NCI-H748 (cell line): ENCODE data around the gene ING4.
"Not testable (repeated sequence)": the region's sequence is repeated elsewhere in the genome, so short reads cannot be mapped to it uniquely, and the experiment has no call there.

ENCODE experiments used
- DNase-seq: peaks from one replicate; lab custom pipeline; 2025; ENCODE audit not compliant: unreplicated experiment; lab: John Stamatoyannopoulos, UW

The ING4 gene

DNA sequence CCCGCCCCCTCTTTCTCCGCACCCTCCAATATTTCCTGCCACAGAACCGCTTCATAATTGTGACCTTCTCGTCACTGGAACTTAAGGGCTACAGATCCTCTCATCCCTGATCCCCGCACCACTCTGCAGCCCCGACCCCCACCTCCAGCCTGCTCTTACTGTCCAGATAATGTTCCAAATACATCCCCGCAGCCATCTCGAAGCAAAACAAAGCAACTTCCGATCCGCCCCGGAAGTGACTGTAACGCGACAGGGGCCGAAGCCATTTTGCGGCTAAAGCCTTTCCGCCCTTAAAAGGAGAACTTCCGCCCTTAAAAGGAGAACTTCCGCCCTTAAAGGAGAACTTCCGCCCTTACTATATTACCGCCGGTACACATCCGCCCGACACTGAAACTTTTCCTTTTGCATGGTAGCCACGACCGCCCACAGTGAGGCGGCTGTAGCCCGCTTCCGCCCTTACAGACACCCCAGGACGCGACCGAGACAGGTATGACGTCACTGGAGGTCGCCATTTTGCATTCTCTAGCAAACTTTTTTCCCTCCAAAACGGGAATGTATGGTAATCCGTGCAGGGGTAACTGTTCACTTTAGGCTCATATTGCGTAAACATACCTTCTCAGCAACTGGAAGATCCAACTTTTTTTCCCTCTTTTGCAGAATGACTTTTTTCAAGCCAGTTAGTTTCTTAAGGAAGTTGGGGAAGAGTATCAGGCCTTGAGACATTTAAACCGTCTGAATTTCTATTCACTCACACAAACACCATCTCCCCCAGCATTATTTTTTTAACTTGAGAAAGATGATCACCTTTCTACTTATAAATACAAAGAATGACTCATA lies at the start of gene ING4:
ING4 (minus strand) TSS at position 214 of the 837 bp plus-strand sequence; CDS start at position 196, 18 bp downstream.
- DNase-seq, result peak; percentile 99

DNA sequence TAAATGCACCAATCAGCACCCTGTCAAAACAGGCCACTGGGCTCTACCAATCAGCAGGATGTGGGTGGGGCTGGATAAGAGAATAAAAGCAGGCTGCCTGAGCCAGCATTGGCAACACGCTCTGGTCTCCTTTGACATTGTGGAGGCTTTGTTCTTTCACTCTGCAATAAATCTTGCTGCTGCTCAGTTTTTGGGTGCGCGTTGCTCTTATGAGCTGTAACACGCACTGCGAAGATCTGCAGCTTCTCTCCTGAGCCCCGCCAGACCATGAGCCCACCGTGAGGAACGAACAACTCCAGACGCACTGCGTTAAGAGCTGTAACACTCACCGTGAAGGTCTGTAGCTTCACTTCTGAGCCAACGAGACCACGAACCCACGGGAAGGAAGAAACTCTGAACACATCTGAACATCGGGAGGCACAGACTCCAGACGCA lies 46.1 kb upstream of the ING4 start:
- DNase-seq, result peak; percentile 18

DNA sequence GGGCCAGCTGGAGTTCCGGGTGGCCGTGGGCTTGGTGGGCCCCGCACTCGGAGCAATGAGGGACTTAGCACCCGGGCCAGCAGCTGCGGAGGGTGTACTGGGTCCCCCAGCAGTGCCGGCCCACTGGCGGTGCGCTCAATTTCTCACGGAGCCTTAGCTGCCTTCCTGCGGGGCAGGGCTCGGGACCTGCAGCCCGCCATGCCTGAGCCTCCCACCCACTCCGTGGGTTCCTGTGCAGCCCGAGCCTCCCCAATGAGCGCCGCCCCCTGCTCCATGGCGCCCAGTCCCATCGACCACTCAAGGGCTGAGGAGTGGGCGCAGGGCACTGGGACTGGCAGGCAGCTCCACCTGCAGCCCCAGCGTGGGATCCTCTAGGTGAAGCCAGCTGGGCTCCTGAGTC lies 45.4 kb upstream of the ING4 start:
- not testable (repeated sequence) for DNase-seq

DNA sequence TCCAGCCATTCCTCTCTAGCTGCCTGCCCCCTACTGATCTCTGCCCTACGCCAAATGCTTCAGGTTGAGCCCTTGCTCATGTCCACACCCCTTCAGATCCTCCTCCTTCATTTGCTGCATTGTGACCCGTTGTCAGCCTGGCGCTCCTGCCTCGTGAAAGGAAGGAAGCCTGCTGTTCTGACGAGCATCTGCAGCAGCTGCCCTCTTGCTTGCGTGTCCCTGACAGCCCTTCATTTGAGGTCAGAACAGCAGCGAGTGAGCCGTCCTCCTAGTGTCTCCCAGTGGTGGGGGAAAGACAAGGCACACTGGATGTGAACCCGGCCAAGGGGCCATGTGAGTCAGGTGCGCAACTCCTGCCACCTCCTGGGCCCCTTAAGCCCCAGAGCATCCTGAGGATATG lies 40.7 kb upstream of the ING4 start:
- peak; percentile 33 for DNase-seq

DNA sequence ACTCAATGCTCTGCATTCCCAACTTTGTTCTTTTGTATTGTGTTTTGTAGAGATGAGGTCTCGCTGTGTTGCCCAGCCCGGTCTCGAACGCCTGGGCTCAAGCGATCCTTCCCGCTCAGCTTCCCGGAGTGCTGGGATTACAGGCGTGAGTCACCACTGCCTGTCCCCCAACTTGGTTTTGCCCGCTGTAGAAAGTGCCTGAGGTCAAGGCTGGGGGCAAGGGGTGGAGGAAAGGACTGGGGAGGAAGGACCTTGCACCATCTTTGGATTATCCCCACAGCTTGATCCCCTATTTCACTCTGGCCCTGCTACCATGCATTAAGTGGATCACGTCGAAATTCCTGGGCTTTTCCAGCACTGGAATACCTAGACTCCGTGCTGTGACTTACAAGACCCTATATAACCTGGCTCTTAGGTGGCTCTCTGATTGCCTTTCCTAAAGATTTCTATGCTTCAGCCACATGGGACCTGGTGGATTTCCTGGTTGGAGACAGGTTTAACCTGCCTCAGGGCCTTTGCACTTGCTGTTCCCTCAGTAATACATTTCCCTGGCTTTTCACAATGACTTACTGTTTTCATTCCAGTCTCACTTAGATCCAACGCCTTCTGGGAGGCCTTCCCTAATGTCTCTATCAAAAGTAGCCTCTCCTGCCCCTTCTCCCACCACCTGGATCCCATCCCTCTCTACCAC lies 38.3 kb upstream of the ING4 start:
- no peak for DNase-seq

DNA sequence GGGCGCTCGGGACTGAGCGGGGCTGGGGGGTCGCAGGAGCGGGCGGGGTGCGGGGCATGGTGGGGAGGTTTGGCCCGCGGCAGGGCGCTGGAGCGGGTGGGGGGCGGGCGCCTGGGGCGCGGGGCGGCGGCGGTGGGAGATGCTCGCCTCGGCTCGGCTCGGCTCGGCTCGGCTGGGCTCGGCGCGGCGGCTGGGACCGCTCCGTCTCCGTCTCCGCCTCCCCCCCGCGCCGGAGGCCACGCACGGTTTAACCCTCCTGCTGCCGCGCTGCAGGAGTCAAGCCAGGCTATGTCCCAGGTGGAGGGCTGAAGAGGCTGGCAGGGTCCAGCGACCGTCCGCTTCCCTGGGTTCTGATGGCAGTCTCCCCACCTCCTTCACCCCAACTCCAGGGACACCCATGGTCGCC lies 37.7 kb upstream of the ING4 start, which contains the start of gene PIANP:
PIANP (minus strand) TSS at position 170 of the 406 bp plus-strand sequence. CDS start 2,754 bp downstream, outside the sequence.
- DNase-seq, result peak; percentile 45

DNA sequence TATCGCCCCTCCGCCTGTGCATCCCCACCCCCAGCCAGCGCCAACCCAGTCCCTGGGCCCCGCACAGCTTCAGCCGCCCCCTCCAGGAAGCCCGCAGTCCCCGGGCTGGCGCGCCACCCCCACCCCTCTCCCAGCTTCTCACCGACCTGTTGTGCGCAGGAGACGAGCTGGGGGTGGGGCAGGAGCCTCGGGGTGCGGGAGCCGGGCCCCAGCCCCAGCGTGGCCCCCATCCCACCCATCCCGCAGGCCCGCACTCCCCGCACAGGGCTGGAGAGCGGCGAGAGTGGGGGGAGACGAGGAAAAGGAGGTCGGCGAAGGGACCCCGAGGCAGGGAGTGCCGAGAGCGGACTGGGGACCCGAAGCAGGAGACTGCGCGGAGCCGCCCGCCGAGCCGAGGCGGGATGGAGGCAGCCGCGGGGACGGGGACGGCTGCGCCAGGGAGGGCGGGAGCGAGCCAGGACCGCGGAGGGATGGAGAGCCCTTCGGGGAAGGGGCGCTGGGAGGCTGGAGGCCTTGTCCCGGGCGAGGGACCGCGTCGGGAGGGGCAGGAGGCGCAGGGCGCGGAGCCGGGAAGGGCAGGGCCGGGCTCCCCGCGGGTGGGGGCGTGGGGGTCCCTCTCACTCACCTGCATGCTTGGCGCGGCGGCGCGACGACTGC lies 37.2 kb upstream of the ING4 start:
- peak; percentile 36 for DNase-seq

DNA sequence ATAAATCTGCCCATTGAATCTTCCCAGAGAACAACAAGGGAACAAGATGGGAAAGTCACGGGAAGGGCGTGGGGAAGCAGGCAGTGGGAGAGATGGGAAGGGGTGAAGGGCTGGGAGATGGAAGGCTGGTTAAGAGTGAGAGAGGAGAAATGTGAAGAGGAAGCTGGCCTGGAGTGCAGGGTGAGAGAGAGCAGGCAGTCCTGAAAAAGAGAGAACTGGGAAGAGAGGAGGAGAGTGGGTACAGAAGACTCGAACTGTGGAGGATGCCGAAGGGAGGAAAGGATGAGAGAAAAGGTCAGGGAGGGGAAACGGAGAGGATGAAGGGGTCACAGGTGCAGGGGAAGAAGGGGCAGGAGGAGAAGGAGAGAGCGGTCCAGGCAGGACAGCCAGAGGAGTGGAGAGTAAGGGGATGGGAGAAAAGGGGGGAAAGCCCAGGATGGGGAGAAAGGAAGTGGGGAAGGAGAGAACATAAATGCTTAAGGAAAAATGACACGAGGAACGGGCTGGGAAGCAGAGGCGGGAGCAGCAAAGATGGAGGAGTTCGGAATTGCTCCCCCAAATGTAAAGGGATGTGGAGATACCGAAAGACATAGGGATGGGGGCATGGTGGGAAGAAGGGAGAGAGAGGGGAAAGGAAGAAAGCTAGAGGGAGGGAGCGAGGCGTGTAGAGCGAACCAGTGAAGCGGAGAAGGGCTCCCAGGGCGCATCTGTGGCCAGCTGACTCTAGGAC lies 36.5 kb upstream of the ING4 start:
- no peak for DNase-seq

DNA sequence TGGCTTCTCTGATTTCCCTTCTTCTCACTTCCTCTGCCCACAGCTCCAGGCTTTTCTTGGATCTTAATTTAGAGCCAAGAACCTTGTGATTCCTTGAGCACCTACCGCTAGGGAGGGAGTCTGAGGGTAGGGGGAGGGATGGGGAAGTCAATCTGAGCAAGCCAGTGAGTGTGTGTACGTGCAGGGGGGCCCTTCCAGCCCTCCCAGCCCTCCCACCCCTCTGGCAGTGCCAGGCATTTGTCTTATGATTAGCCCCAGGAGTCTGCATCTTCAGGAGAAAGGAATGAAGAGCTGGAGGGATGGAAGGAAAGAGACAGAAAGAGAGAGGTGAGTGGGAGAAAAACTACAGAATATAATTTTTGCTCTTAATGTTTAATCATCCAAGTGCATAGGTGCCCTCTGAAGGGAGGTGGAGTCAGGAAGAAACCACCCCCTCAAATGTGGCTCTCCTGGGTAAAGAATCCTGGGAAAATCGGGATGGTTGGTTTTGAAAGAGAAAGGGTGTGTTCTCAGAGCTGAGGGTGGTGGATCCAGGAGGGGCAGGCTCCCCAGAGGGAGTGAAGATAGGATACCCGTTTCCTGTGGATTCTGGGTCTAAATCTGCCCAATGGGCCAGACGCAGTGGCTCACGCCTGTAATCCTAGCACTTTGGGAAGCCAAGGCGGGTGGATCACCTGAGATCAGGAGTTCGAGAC lies 35.6 kb upstream of the ING4 start:
- DNase-seq, result no peak

DNA sequence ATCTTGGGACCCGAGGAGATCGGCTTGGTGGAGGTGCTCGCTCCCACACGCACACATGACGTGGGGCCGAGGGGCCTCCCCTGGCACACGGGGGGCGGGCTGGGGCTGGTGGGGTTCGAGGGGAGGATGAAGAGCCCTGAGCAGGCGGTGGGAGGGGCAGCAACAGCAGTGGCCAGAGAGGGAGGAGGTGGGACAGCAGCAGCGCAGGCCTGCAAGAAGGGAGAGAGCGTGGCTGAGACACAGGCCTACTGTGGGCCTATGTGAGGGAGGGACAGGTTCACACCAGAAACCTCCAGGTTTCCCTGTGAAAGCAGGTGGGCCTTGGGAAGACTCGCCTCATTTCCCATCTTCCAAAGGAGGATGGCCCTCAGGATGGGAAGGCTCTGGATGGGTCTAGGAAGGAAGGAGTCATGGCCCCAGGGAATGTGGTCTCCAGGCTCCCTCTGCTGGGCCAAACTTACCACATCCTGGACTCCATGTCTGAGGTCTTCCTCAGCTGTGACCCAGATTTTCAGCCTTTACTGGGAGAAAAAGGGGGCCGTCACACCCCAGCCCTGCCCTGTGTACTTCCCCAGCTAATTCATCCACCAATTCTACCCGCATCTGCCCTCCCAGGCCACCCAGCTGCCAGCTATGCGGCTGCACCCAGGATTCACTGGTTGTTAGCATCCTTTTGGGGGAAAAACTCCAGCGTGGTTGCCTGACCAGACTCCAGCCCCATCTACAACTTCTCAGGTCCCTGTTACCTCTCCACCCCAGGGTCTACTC lies 34.8 kb upstream of the ING4 start:
- DNase-seq, result peak; percentile 24

DNA sequence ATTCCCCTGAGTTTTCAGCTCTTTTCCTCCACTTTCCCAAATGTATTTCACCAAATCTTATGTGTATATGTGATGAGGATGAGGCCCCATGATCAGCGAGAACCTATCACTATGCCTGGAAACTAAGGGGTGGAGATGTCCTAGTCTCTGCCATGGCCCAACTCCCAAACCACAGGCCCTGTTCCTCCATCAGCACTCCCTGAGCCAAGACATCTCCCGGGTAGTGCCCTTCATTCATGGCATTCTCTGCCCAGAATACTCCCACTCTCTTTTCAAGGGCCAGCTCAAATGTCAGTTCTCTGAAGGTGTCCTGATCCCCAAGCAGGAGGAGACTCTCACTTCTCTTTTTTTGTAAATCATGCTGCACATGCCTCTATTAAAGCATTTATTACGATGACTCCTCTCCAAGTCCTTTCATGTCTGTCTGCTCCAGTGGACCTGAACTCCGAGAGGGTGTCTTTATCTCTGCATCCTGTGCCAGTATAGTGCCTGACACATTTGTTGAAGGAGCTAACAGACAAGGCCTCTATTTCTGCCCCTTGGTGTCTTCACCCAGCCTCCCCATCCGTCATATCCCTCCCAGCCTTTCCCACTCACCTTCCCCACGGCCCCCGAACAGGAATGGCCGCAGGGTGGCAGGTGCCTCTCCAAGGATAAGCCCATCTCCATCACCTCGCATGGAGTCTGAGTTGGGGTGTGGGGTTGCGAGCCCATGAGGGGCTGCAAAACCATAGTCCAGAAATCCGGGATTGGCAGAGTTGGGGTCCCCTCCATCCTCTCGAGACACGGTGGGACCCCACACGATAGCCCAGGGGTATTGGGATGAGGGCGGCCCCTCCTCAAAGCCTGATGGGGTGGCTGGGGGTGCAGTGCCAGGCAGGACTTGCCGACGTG lies 34.0 kb upstream of the ING4 start:
- no peak for DNase-seq

DNA sequence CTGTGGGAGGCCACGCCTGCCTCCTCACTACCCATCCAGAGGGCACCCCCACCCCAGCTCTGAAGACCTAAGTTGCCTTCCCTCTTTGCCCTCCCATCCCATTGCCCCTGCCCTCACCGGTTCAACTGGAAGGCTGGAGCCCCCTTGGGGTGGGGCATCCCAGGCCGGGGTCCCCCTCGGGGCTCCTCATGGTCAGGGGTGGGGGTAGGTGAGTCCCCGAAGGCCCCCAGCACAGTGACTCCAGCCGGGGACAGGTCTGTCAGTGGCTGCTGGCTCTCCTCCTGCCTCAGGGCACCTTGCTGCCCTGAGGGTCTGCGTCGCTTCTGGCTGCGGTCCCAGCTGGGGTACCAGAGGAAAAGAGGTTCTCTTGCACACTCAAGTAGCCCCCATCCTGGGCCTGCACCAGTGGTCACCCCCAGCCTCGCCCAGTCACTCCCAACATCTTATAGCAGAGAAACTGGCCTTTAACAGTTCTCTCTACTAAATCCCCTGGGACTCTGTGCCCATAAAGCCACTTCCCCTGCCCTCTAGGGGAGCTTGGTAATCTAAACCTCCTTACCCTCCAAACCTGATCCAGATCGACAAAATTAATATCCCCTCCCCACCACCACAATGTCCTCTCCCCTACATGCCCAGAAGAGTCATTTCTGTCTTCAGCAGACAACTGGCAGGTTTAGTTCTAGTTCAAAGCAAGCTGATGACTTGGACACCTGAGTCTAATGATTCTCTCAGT lies 32.6 kb upstream of the ING4 start:
- no peak for DNase-seq

DNA sequence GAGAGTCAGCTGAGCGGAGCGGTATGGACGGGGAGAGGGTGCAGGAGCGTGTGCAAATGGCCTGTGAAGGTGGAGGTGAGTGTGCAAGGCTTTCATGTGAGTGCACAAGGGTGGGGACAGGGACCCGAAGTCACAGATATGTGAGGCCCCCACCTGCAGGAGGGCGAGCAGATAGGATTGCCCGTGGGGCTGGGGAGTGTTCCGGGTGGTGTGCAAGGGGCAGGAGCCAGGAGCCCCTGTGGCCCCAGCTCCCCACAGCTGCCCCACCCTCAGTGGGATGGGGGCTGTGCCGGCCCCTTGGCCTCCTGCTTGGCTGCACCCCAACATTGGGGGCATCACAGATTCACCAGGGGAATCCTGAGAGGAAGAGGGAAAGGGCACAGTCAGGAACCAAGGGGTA lies 31.8 kb upstream of the ING4 start:
- no peak for DNase-seq

DNA sequence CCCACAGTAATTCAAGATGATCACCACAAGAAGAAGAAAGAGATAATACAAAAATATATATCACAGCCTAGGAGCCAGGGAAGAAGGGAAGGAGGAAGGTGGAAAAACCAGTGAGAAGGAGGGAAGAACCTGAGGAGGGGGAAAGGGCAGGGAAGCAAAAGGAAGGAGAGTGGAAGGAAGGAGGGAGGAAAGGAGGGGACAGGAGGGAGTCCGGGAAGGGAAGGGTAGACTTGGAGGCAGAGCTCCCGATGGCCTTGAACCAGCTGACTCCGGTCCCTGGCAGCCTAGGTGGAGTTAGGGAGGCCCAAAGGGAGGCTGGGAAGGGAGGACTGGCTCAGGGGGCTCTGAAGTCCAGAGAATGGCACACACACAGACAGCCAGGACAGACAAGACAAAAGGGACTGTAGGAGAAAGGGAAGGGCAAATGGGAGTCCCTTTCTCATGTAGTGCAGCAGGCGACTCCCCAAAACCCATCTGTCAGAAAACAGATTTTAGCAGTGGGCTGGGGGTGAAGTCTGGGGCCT lies 31.0 kb upstream of the ING4 start:
- DNase-seq, result no peak

DNA sequence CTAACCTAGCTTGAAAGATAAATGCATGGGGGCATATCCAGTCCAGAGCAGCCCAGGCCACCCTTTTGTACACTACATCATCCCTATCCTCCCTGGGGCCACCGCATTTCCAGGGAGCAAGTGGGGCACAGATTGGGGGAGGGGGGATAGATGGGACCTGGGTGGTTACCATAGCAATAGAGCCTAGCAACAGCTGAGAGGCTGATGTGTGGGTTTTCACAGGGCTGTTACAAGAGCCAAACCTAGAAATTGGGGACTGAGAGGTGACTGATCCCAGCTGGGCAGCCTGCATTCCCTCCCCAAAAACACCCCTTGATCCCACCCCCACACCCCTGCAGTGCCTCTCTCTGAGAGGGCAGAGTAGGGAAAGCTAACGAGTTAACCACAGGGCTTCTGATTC lies 30.0 kb upstream of the ING4 start:
- peak; percentile 2 for DNase-seq

DNA sequence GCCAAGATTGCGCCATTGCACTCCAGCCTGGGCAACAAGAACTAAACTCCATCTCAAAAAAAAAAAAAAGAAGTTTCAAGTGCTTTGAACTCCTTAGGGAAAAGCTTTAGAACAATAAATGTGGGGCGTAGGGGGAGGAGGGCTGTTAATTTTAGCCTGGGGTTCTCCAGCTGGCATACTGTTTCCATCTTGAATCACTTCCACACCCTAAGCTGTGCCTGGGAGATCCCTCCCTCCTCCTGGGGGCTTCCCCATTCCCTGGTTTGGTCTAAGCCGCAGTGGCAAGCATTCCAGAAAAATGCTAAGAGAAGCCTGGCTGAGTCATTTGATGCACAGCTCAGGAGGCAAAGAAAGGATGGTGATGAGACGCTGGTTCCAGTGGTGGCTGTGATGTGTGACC lies 28.6 kb upstream of the ING4 start:
- no peak for DNase-seq

DNA sequence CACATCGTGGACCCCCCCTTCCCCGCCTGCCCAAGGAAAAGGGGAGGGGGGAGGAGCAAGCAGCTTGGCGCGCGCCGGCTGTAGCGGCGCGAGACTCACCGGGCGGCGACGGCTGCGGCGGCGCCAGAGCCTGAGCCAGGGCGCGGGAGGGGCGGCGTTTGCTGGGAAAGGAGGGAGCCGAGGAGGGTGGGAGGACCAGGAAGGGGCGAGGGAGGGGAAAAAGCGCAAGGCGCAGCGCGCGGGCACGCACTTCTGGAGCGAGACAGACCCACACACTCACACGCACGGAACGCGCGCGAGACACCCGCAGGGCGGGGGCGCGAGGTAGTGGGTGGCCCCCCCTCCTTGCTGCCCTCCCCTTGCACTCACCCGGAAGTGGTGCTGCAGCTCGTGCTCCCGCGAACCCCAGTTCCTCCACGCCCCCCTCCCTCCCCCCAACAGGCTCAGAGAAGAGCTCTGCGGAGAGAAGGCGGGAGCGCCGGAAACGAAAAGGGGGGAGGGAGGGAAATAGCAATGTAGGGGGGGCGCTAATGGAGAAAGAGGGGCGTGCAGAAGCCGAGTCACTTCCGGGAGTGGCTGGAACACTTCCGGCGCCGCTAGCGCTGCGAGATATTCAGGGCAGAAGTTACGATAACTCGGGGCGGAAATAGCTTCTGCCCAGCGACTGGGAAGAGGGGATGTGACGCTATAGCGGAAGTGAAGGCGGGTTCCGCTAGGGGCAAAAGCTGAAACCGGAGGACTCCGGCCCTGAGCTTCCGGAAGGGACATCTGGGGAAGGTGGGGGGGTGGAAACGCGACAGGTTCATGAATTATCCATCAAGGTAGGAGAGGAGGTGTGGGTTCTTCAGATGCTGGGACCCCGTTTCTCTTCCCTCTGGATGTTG lies 26.3 kb upstream of the ING4 start, which contains the start of gene ZNF384:
ZNF384 (minus strand) TSS at position 377 of the 884 bp plus-strand sequence. CDS start 9,855 bp downstream, outside the sequence.
- DNase-seq, result peak; percentile 99
